HEK293T (cell line): ENCODE data around the gene C2CD4D.
A peak's percentile ranks its signal among the peaks of the same experiment; 100 is the strongest.
"Not testable (repeated sequence)": the region's sequence is repeated elsewhere in the genome, so short reads cannot be mapped to it uniquely, and the experiment has no call there.

ENCODE experiments used
- CTCF ChIA-PET: fragments of 350-600 bp; formaldehyde crosslinking; extraction: SDS; loops from one replicate; lab custom pipeline; 2021; ENCODE audit warnings: antibody characterized with exemption, inconsistent platforms; lab: Yijun Ruan, JAX
- POLR2A ChIA-PET: fragments of 350-600 bp; formaldehyde crosslinking; extraction: SDS; loops from one replicate; lab custom pipeline; 2020; ENCODE audit warnings: antibody characterized with exemption, inconsistent platforms; lab: Yijun Ruan, JAX
- DNase-seq: peaks from one replicate; pipeline ENCODE4 v3.0.0; 2012; ENCODE audit warnings: mixed read lengths; ENCODE audit errors: extremely low spot score
- ARNT ChIP-seq: fragments of 450-650 bp; IDR thresholded peaks from 2 replicates; pipeline ENCODE4 v1.6.1; 2017; ENCODE audit warnings: mild to moderate bottlenecking
- BHLHE40 ChIP-seq: fragments of 450-650 bp; IDR thresholded peaks from 2 replicates; pipeline ENCODE4 v1.6.1; 2016; ENCODE audit warnings: mild to moderate bottlenecking, moderate library complexity, borderline replicate concordance
- CTBP1 ChIP-seq: fragments of 450-650 bp; IDR thresholded peaks from 2 replicates; pipeline ENCODE4 v1.6.1; 2016; ENCODE audit warnings: borderline replicate concordance
- ELF4 ChIP-seq: fragments of 450-650 bp; IDR thresholded peaks from 2 replicates; pipeline ENCODE4 v1.6.1; 2017; ENCODE audit warnings: antibody characterized with exemption
- FOXA1 ChIP-seq: fragments of 450-650 bp; IDR thresholded peaks from 2 replicates; pipeline ENCODE4 v1.6.1; 2016; ENCODE audit warnings: mild to moderate bottlenecking
- FOXK2 ChIP-seq: fragments of 450-650 bp; IDR thresholded peaks from 2 replicates; pipeline ENCODE4 v1.6.1; 2016; ENCODE audit warnings: mild to moderate bottlenecking
- FOXM1 ChIP-seq: fragments of 450-650 bp; IDR thresholded peaks from 2 replicates; pipeline ENCODE4 v1.6.1; 2017; ENCODE audit warnings: mild to moderate bottlenecking, borderline replicate concordance
- HDGF ChIP-seq: fragments of 450-650 bp; IDR thresholded peaks from 2 replicates; pipeline ENCODE4 v1.6.1; 2017; ENCODE audit warnings: antibody characterized with exemption, borderline replicate concordance
- L3MBTL2 ChIP-seq: fragments of 450-650 bp; conservative IDR thresholded peaks from 2 replicates; pipeline ENCODE4 v1.6.1; 2016; ENCODE audit warnings: mild to moderate bottlenecking
- LEF1 ChIP-seq: fragments of 450-650 bp; IDR thresholded peaks from 2 replicates; pipeline ENCODE4 v1.6.1; 2017; ENCODE audit warnings: mild to moderate bottlenecking, borderline replicate concordance
- NFRKB ChIP-seq: fragments of 450-650 bp; IDR thresholded peaks from 2 replicates; pipeline ENCODE4 v1.6.1; 2016; ENCODE audit warnings: mild to moderate bottlenecking, moderate library complexity
- SP1 ChIP-seq: fragments of 450-650 bp; IDR thresholded peaks from 2 replicates; pipeline ENCODE4 v1.6.1; 2017
- SUZ12 ChIP-seq: fragments of 450-650 bp; IDR thresholded peaks from 2 replicates; pipeline ENCODE4 v1.6.1; 2016; ENCODE audit warnings: mild to moderate bottlenecking
- TARDBP ChIP-seq: fragments of 450-650 bp; IDR thresholded peaks from 2 replicates; pipeline ENCODE4 v1.6.1; 2016
- ZNF384 ChIP-seq: fragments of 450-650 bp; IDR thresholded peaks from 2 replicates; pipeline ENCODE4 v1.6.1; 2016
- TF ChIP-seq, protein P1 (sequence below): fragments of 450-650 bp; IDR thresholded peaks from 2 replicates; pipeline ENCODE4 v1.6.1; 2016

The C2CD4D gene

DNA sequence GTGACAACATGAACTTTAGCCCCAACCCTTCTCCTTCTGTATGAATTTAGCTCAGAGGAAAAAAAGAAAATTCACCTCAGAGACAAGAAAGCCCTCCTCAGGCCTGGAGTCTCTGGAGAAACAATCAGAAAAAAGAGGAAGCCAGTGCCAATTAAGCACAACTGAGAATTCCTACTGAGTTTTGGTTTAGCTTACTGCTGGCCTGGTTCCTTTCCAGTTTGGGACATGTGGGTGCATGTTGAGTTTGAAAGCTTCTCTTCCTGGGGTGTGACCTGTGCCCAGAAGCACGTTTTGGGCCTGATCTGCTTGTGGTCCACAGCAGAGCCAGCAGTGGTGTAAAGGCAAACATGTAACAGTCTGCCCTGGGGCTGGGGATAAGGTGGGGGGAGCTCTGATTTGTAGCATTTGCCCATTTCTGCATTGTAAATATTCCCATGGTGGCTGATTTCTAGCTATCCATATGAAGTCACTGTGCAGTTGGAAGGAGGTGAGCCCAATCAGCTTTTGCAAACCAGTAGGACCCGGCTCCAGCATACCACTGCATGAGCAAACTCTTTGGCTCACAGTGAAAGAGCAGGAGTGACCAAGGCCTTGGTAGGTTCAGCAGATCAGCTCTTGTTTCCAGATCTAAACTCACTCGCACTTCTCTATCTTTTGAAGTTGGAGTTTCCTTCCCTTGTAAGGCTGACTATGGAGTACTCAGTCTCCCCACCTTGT, 18.6 kb upstream of the C2CD4D start:
- TF ChIP-seq L3MBTL2 (no peak), ELF4 (no peak), SP1 (no peak), ZNF384 (no peak), SUZ12 (no peak), NFRKB (no peak), ARNT (no peak), FOXK2 (no peak), BHLHE40 (no peak), FOXA1 (no peak)
- DNase-seq = no peak
- ChIA-PET POLR2A (interaction anchor here (0.9 kb wide), 2 partner anchors 9 to 16 kb away, joined by 3 read pairs; no protein-coding TSS in a partner anchor), CTCF (no interaction called here)

DNA sequence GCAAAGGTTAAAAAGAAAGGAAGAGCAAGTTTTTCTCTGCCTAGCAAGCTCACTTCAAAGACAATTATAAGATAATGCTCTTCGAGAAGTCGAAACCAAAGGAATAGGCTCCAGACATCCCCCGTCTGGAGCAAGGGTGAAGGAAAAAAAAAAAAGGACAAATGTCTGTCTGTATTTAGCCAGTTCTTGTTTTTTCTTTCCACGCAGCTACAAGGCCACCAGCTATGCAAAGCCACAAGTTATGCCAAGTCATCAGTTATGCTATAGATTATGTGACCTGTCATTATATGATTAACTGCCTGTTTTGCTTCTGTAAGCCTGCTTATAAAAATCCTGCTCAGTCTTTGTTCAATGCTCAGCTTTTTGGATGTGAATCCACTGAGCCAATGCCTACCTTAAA, 16.3 kb upstream of the C2CD4D start:
- no peak for TF ChIP-seq SP1
- TF ChIP-seq NFRKB = no peak
- TF ChIP-seq, protein P1, sequence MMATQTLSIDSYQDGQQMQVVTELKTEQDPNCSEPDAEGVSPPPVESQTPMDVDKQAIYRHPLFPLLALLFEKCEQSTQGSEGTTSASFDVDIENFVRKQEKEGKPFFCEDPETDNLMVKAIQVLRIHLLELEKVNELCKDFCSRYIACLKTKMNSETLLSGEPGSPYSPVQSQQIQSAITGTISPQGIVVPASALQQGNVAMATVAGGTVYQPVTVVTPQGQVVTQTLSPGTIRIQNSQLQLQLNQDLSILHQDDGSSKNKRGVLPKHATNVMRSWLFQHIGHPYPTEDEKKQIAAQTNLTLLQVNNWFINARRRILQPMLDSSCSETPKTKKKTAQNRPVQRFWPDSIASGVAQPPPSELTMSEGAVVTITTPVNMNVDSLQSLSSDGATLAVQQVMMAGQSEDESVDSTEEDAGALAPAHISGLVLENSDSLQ = peak; percentile 46; the same call in 1 of the 2 replicates
- DNase-seq = no peak
- POLR2A ChIA-PET = interaction anchor here (0.9 kb wide), 1 partner anchor 93 kb away, joined by 4 read pairs; the partner anchor contains the start of gene MRPL9
- CTCF ChIA-PET = no interaction called here

DNA sequence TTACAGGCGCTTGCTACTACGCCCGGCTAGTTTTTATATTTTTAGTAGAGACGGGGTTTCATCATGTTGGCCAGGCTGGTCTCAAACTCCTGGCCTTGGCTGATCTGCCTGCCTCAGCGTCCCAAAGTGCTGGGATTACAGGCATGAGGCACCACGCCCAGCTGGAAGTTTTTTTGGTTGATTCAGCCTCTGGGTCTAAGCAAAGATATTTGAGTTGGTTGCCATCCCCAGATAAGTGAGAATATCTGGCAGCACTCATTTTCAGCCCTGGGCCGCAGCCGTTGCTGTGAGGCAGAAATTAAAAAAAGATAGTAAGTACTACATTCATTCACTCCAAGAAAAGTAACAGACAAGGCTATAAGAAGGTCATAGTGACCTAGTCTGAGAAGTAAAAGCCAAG, 15.9 kb upstream of the C2CD4D start:
- ChIA-PET CTCF (interaction anchor here (0.6 kb wide), 1 partner anchor 39 kb away, joined by 4 read pairs; no protein-coding TSS in a partner anchor), POLR2A (interaction anchor here (0.9 kb wide), 1 partner anchor 92 kb away, joined by 4 read pairs; the partner anchor contains the start of gene MRPL9)
- DNase-seq = not testable (repeated sequence)

DNA sequence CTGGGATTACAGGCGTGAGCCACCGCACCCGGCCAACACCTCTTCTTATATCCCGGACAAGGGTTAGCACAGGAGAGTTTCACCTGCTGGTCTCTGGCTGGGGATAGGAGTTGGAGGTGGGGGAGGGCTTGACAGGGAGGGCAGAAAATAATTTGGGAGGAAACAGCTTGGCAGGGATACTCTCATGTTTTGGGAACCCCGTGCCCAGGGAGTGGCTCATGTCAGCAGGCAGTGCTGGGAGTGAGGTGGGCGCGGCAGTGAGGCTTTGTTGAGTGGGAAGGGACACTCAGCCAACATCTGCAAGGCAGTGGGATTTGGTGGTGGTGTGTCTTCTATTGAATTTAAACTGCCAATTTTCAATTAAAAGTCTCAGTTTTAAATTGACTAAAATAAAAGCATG, 15.0 kb upstream of the C2CD4D start:
- TF ChIP-seq SP1 (no peak), ARNT (no peak), TARDBP (no peak), NFRKB (no peak), CTBP1 (no peak), FOXK2 (no peak), LEF1 (no peak), ELF4 (no peak), SUZ12 (no peak), FOXA1 (no peak), ZNF384 (no peak), BHLHE40 (no peak), L3MBTL2 (no peak), HDGF (no peak), FOXM1 (no peak)
- TF ChIP-seq, protein P1 = no peak
- no peak for DNase-seq
- POLR2A ChIA-PET = no interaction called here
- CTCF ChIA-PET = interaction anchor here (0.6 to 1.7 kb wide), 2 partner anchors 10 to 38 kb away, joined by 4 to 7 read pairs; no protein-coding TSS in a partner anchor

DNA sequence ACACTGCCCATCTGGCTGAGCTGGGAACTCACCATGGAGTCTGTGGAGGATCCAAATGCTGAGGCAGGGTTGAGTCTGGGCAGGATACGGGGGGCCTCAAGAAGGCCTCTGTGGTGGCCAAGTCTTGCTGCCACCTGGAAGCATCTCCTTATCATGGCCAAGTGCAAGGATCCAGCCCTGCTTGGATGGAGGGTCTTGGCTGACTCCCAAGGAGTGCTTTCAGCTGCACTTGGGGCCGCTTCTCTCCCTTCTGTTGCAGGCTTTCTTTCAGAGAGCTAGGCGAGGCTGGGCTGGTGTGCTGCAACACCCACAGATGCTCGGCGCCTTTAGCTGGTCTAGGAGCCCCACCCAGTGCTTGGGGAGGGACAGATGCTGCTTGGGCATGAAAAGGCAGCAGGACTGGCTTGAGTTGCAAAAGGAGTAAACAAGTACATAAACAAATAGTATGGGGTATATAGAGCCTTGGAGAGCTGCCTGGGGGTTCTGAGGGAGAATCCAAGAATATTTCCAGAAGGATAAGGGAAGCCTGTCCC, 13.9 kb upstream of the C2CD4D start, which contains the start of gene THEM5:
Gene THEM5 (minus strand): TSS at position 302 of the 533 bp plus-strand sequence. CDS start 147 bp downstream, at position 155.
- CTCF ChIA-PET = interaction anchor here (1.7 kb wide), 1 partner anchor 9 kb away, joined by 7 read pairs; no protein-coding TSS in a partner anchor
- POLR2A ChIA-PET = no interaction called here
- no peak for TF ChIP-seq SUZ12
- DNase-seq = no peak

DNA sequence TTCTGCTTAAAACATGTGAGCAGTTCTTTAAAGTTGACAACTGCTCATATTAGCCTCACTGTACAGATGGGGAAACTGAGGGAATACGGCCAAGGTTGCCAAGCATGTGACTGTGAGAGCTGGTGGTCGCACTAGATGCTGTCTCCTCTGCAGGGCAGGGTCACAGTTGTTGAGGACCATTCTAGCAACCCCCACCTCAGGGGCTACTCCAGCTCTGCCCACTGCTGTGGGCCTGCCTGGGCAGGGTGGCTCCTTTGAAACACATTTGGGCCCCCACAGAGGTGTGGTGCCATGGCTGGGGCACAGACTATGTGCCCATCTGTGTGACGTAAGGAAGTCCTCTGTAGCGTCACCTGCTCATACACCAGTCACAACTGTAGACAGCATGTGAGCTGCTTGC, 13.1 kb upstream of the C2CD4D start:
- CTCF ChIA-PET = interaction anchor here (1.7 kb wide), 1 partner anchor 8 kb away, joined by 7 read pairs; no protein-coding TSS in a partner anchor
- DNase-seq = no peak
- no peak for TF ChIP-seq SUZ12
- POLR2A ChIA-PET = no interaction called here

DNA sequence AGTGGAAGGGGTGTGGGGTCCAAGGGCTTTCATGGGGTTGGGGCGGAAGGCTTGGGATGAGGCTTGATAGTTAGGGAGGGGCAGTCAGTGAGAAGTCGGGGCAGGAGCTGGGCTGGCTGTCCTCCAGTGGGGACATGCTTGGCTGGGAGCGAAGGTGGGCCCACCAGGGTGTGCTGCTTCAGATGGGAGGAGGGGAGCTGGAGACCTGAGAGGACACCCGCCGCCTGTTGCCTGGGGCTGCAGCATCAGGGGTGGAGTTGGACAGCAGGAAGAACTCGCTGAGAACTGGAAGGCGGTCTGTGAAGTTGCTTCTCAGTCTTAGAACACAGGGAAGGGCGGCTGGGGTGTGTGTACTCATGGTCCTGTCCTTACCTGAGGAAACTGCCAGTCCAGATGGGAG, 12.3 kb upstream of the C2CD4D start:
- no peak for DNase-seq
- TF ChIP-seq FOXK2 (no peak), CTBP1 (no peak), TARDBP (no peak), BHLHE40 (no peak), ARNT (no peak), LEF1 (no peak), ELF4 (no peak), L3MBTL2 (no peak), SP1 (no peak), SUZ12 (no peak), NFRKB (no peak)
- TF ChIP-seq, protein P1 = no peak
- CTCF ChIA-PET = interaction anchor here (0.6 kb wide), 1 partner anchor 12 kb away, joined by 4 read pairs; no protein-coding TSS in a partner anchor
- POLR2A ChIA-PET = no interaction called here
